ENCODE results near the gene TFB1M.
A peak's percentile ranks its signal among the peaks of the same experiment; 100 is the strongest.
"Not testable (repeated sequence)": the region's sequence is repeated elsewhere in the genome, so short reads cannot be mapped to it uniquely, and the experiment has no call there.

Gene TFB1M

GRCh38 chr6:155314092-155314772 lies at the start of gene TFB1M:
TSS of gene TFB1M (minus strand) at chr6:155314484. CDS start at chr6:155314428, 56 bp downstream.
- peak; percentile 94 to 100 for DNase-seq (ENCODE audit: low read depth in 1 of 2, low spot score in 1 of 2)

GRCh38 chr6:155364021-155364420 lies 49.7 kb upstream of the TFB1M start:
- DNase-seq (ENCODE audit: low read depth in 1 of 2, low spot score in 1 of 2), result not testable (repeated sequence)

GRCh38 chr6:155362968-155363632 lies 48.8 kb upstream of the TFB1M start:
- not testable (repeated sequence) for DNase-seq (ENCODE audit: low read depth in 1 of 2, low spot score in 1 of 2)

- no peak for DNase-seq (ENCODE audit: low read depth in 1 of 2, low spot score in 1 of 2)
Measured at GRCh38 chr6:155354167-155354566, 39.9 kb upstream of the TFB1M start.

- no peak for DNase-seq (ENCODE audit: low read depth in 1 of 2, low spot score in 1 of 2)
Measured at GRCh38 chr6:155352811-155353210, 38.5 kb upstream of the TFB1M start.

- DNase-seq (ENCODE audit: low read depth in 1 of 2, low spot score in 1 of 2), result no peak
Measured at GRCh38 chr6:155352130-155352420, 37.8 kb upstream of the TFB1M start.

- no peak for DNase-seq (ENCODE audit: low read depth in 1 of 2, low spot score in 1 of 2)
Measured at GRCh38 chr6:155351273-155352129, 37.2 kb upstream of the TFB1M start.

GRCh38 chr6:155349956-155350355 lies 35.7 kb upstream of the TFB1M start:
- DNase-seq (ENCODE audit: low read depth in 1 of 2, low spot score in 1 of 2), result no peak

DNA sequence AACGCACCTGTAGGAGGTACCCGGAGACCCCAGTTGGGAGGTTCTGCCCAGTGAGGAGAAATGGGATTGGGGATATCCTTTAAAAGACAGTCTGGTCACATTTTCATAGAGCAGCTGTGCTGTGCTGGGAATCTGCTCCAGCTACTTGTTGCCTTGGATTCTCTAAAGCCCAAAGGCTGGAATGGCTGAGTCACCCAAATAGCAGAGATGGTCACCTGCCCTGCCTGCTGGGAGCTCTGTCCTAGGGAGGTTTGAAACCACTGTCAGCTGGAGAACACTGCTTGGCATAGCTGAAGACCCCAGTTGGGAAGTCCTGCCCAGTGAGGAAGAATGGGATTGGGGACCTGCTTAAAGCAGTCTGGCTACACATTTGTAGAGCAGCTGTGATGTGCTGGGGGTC lies 34.8 kb upstream of the TFB1M start:
- no peak for DNase-seq (ENCODE audit: low read depth in 1 of 2, low spot score in 1 of 2)

DNA sequence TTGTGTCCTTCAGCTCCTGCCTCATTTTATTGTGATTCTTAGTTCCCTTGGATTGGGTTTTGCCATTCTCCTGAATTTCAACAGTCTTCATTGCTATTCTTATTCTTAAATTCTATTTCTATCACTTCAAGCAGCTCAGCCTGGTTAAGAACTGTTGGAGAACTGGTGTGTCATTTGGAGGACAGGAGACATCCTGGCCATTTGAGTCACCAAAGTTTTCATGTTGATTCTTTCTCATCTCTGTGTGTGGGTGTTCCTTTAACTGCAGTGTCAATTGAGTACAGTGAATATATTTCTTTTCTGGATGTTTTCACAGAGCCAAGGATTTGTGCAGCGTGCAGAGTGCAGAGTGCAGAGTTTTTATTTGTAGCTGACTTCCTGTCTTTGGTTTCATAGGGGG lies 33.5 kb upstream of the TFB1M start:
- DNase-seq (ENCODE audit: low read depth in 1 of 2, low spot score in 1 of 2), result no peak

DNA sequence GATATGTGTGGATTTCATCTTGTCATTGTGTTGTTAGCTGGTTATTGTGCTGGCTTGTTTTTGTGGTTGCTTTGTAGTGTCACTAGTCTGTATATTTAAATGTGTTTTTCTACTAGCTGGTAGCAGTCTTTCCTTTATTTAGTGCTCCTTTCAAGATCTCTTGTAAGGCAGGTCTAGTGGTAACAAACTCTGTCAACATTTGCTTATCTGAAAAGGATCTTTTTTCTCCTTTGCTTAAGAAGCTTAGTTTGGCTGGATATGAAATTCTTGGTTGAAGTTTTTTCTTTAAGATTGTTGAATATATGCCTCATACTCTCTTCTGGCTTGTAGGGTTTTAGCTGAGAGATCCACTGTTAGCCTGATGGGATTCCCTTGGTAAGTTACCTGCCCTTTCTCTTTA lies 32.7 kb upstream of the TFB1M start:
- no peak for DNase-seq (ENCODE audit: low read depth in 1 of 2, low spot score in 1 of 2)

GRCh38 chr6:155344341-155345006 lies 30.2 kb upstream of the TFB1M start:
- DNase-seq (ENCODE audit: low read depth in 1 of 2, low spot score in 1 of 2), result no peak

DNA sequence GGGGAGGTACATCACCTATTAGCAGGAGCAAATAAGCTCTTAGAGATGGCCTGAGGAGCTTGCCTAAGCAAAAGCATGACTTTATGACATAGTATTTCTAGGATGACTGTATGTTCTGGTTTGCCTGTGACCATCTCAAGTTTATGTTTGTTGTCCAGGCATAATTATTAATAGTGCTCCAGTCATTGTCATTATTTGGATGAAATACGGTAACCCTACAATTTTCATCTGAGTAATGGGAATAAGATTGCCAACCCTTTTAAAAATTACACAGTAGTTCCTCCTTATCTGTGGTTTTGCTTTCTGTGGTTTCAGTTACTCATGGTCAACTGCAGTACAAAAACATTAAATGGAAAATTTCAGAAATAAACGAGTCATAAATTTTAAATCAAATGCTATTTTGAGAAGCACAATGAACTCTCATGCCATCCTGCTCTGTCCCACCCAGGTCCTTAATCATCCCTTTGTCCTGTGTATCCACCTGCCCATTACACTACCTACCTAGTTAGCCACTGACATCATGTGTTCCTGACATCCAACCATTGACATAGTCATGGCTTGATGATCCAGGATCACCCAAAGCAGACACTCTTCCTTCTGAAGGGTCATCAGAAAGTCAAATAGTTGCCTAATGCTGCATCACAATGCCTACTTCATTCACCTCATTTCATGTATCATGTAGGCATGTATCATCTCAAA lies 27.0 kb upstream of the TFB1M start:
- no peak for DNase-seq (ENCODE audit: low read depth in 1 of 2, low spot score in 1 of 2)

GRCh38 chr6:155340464-155341129 lies 26.3 kb upstream of the TFB1M start:
- no peak for DNase-seq (ENCODE audit: low read depth in 1 of 2, low spot score in 1 of 2)

DNA sequence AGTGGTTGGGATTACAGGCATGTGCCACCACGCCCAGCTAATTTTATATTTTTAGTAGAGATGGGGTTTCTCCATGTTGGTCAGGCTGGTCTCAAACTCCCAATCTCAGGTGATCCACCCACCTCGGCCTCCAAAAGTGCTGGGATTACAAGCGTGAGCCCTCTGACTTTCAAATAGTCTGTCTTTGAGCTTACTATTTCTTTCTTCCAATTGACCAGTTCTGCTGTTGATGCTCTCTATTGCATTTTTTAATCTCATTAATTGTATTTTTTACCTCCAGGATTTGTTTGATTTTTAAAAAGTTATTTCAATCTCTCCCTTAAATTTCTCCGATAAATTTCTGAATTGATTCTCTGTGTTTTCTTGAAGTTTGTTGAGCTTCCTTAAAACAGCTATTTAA lies 25.6 kb upstream of the TFB1M start:
- DNase-seq (ENCODE audit: low read depth in 1 of 2, low spot score in 1 of 2), result not testable (repeated sequence)

GRCh38 chr6:155338237-155338636 lies 24.0 kb upstream of the TFB1M start:
- not testable (repeated sequence) for DNase-seq (ENCODE audit: low read depth in 1 of 2, low spot score in 1 of 2)

- no peak for DNase-seq (ENCODE audit: low read depth in 1 of 2, low spot score in 1 of 2)
Measured at GRCh38 chr6:155335265-155335664, 21.0 kb upstream of the TFB1M start.

DNA sequence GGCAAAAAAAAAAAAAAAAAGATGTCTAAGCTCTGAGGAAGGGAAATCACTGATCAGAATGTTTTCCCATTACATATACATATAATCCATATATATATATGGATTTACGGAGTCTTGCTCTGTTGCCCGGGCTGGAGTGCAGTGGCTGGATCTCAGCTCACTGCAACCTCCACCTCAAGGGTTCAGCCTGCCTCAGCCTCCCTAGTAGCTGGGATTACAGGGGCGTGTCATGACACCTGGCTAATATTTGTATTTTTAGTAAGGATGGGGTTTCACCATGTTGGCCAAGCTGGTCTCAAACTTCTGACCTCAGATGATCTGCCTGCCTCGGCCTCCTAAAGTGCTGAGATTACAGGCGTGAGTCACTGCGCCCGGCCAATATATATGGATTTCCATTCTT lies 19.8 kb upstream of the TFB1M start:
- DNase-seq (ENCODE audit: low read depth in 1 of 2, low spot score in 1 of 2), result not testable (repeated sequence)

- peak in 1 of 2 donors; percentile 12 for DNase-seq (ENCODE audit: low read depth in 1 of 2, low spot score in 1 of 2)
Measured at GRCh38 chr6:155333414-155333813, 19.1 kb upstream of the TFB1M start.

- DNase-seq (ENCODE audit: low read depth in 1 of 2, low spot score in 1 of 2), result no peak
Measured at GRCh38 chr6:155330922-155331321, 16.6 kb upstream of the TFB1M start.
